Measurements from ENCODE around the gene HLA-DRA. TPM values are rescaled to one million over a fixed set of nuclear protein-coding genes. Genes with fewer than 3 reads are reported as not detected.

Gene HLA-DRA
- total and polyA plus RNA-seq, 2 donors (not counting 3 experiments of a cell fraction or from before 2014, with no cell fraction given), result not detected

DNA sequence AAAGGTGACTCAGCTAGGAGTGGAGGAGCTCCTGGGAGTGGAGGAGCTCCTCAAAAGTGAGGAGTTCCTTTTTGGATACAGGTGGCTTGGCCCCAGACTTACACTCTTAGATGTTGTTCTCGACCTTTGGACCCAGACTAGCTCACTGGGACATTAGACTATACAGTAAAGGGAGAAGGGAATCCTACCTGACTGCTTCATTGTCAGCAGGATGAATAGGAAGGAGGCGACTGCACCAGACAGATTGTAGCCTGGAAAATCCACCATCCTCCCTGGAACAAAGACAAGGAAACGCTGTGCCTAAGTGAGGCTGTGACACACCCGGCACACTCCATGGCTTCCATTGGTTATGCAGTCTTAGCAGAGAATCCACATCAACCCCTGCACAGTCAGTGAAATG, 32.8 kb upstream of the HLA-DRA start, which contains the start of gene BTNL2:
Gene BTNL2, minus strand, starts transcription at position 325 of the 400 bp plus-strand sequence. Its CDS starts 58 bp downstream, at position 267.
- Histone ChIP-seq H2AFZ (ENCODE audit: low read depth, low read length) (no peak within 1 kb of the TSS), H4K20me1 (replicated peaks; ENCODE audit: control insufficient read depth, extremely low read depth, insufficient read depth, low read length) (no peaks in the 10 kb centered on the region), H3K4me3 (replicated peaks in 1 of 3; ENCODE audit: insufficient read depth in 1 of 3, low read depth in 1 of 3, low read length in 3 of 3) (no peak within 1 kb of the TSS), H3K9me1 (replicated peaks; ENCODE audit: control insufficient read depth, extremely low read depth, insufficient read depth, low read length) (no peaks in the 10 kb centered on the region), H3K27ac (ENCODE audit: insufficient read depth, low read depth, low read length) (no peak within 1 kb of the TSS), H3K36me3 (ENCODE audit: control insufficient read depth in 2 of 2, extremely low read depth in 1 of 2, insufficient read depth in 2 of 2, low read length in 2 of 2) (no peaks in the 10 kb centered on the region), H3K27me3 (ENCODE audit: control insufficient read depth in 2 of 2, insufficient read depth in 2 of 2, low read length in 2 of 2) (peaks cover 44 to 59% of the 10 kb centered on the region in 2 experiments), H3K4me1 (ENCODE audit: control insufficient read depth, extremely low read depth, insufficient read depth, low read length) (no peaks in the 10 kb centered on the region), H3K9me3 (replicated peaks; ENCODE audit: control insufficient read depth, insufficient read depth, low read length) (no peaks in the 10 kb centered on the region), H3K4me2 (ENCODE audit: insufficient read depth, low read length) (no peak within 1 kb of the TSS), H3K9ac (replicated peaks; ENCODE audit: extremely low read depth, insufficient read depth, low read length) (no peak within 1 kb of the TSS), H3K79me2 (ENCODE audit: control insufficient read depth, insufficient read depth, low read length) (no peaks in the 10 kb centered on the region)
- DNase-seq (ENCODE audit: low read depth, low spot score) (no peak), FAIRE-seq (no peak)
- intact Hi-C loops (cut with micrococcal nuclease), result no loop called here
- dilution Hi-C loops (cut with MboI; ENCODE audit: extremely low pct_ligation_motif_present, low sequenced_read_pairs), result loop anchor here (25.0 kb wide), 1 partner anchor 145 kb away; no protein-coding TSS in a partner anchor
- CTCF ChIA-PET, result interaction anchor here (0.9 to 2.3 kb wide), 4 partner anchors 8 to 390 kb away, joined by 3 to 10 read pairs (median 4); no protein-coding TSS in a partner anchor
- no TSS peak for BruUV-seq (replicated peaks)
- POLR2A ChIA-PET, result no interaction called here
- TF ChIP-seq MYC (IDR thresholded peaks at IDR 0.05; ENCODE audit: low read depth, low read length) (no peak), EZH2 (IDR thresholded peaks at IDR 0.05; ENCODE audit: borderline replicate concordance, low read depth, low read length, severe bottlenecking) (no peak), GATA2 (IDR thresholded peaks at IDR 0.05; ENCODE audit: insufficient read depth, insufficient read length, low read depth, low read length) (no peak), POLR2AphosphoS5 (IDR thresholded peaks at IDR 0.05; ENCODE audit: insufficient read depth, low read depth, low read length) (no peak), JUN (IDR thresholded peaks at IDR 0.05; ENCODE audit: borderline replicate concordance, insufficient read depth, insufficient read length, low read depth) (no peak), FOS (IDR thresholded peaks at IDR 0.05; ENCODE audit: borderline replicate concordance, insufficient read depth, low read length) (no peak), POLR2A (IDR thresholded peaks at IDR 0.05; ENCODE audit: low read depth, low read length) (no peak)
- TF ChIP-seq, protein P1, sequence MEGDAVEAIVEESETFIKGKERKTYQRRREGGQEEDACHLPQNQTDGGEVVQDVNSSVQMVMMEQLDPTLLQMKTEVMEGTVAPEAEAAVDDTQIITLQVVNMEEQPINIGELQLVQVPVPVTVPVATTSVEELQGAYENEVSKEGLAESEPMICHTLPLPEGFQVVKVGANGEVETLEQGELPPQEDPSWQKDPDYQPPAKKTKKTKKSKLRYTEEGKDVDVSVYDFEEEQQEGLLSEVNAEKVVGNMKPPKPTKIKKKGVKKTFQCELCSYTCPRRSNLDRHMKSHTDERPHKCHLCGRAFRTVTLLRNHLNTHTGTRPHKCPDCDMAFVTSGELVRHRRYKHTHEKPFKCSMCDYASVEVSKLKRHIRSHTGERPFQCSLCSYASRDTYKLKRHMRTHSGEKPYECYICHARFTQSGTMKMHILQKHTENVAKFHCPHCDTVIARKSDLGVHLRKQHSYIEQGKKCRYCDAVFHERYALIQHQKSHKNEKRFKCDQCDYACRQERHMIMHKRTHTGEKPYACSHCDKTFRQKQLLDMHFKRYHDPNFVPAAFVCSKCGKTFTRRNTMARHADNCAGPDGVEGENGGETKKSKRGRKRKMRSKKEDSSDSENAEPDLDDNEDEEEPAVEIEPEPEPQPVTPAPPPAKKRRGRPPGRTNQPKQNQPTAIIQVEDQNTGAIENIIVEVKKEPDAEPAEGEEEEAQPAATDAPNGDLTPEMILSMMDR (IDR thresholded peaks at IDR 0.05; ENCODE audit: extremely low read depth in 1 of 2, insufficient read depth in 1 of 2, low read depth in 1 of 2, low read length in 2 of 2), result no peak
- TF ChIP-seq, protein P2, sequence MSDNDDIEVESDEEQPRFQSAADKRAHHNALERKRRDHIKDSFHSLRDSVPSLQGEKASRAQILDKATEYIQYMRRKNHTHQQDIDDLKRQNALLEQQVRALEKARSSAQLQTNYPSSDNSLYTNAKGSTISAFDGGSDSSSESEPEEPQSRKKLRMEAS (IDR thresholded peaks at IDR 0.05; ENCODE audit: insufficient read depth, insufficient read length), result no peak

Data from endothelial cell of umbilical vein (primary cell).